HepG2 (cell line): ENCODE results near the gene USP30. TPM values are rescaled to one million over a fixed set of nuclear protein-coding genes. Genes with fewer than 3 reads are reported as not detected.

Experiments
- ELK4 ChIP-seq: sonication (generic); formaldehyde crosslinking; IDR thresholded peaks from 2 replicates; pipeline ENCODE4 v1.9.0; 2021; ENCODE audit warnings: missing genetic modification reagents, borderline replicate concordance
- FOXM1 ChIP-seq: sonication (generic); formaldehyde crosslinking; IDR thresholded peaks from 2 replicates; pipeline ENCODE4 v1.5.0; 2020; ENCODE audit warnings: missing genetic modification reagents
- KDM1A ChIP-seq: IDR thresholded peaks from 2 replicates; pipeline ENCODE4 v1.6.1; 2016; ENCODE audit warnings: missing compliant biosample characterization
- MTA1 ChIP-seq: sonication (generic); formaldehyde crosslinking; IDR thresholded peaks from 2 replicates; pipeline ENCODE4 v1.4.0; 2020; ENCODE audit warnings: missing genetic modification reagents, mild to moderate bottlenecking, borderline replicate concordance
- PRDM15 ChIP-seq: sonication (generic); formaldehyde crosslinking; IDR thresholded peaks from 2 replicates; pipeline ENCODE4 v1.4.0; 2020; ENCODE audit warnings: missing genetic modification reagents
- SOX6 ChIP-seq, 2 experiments: fragments of 450-650 bp in 1 of 2; sonication (generic) in 1 of 2; formaldehyde crosslinking in 1 of 2; IDR thresholded peaks; 2 replicates each; pipeline versions ENCODE4 v1.4.0 to v1.6.1; 2017 to 2020; ENCODE audit warnings: antibody characterized with exemption in 1 of 2, mild to moderate bottlenecking in 1 of 2, missing genetic modification reagents in 1 of 2
- ZBTB21 ChIP-seq: sonication (generic); formaldehyde crosslinking; IDR thresholded peaks from 2 replicates; pipeline ENCODE4 v1.4.0; 2020; ENCODE audit warnings: missing genetic modification reagents
- ZNF766 ChIP-seq: sonication (generic); formaldehyde crosslinking; IDR thresholded peaks from 2 replicates; pipeline ENCODE4 v1.5.0; 2020; ENCODE audit warnings: missing genetic modification reagents, borderline replicate concordance
- polyA plus RNA-seq, 8 experiments: library from polyadenylated mRNA; depleted of rRNA in 3 of 8; stranded (reverse) in 7 of 8; unstranded in 1 of 8; fragments of >200 nt; fragmentation: Illumina TruSeq in 4 of 8; extraction: Trizol in 4 of 8; gene quantifications; 2 replicates each; pipeline versions ENCODE4 v1.2.1 to v1.2.3, GENCODE V29; 2011 to 2016; ENCODE audit warnings: low read depth in 4 of 8, missing spikeins in 1 of 8, mixed read lengths in 1 of 8; ENCODE audit not compliant: insufficient read depth in 1 of 8
- total RNA-seq, 5 experiments: library from RNA; depleted of rRNA; stranded (reverse); fragments of >200 nt; fragmentation: Illumina TruSeq; extraction: Trizol; gene quantifications; 2 replicates each; pipeline ENCODE4 v1.2.3, GENCODE V29; 2016; ENCODE audit warnings: low read depth in 1 of 5
- TF ChIP-seq, protein P1 (sequence below): sonication (generic); formaldehyde crosslinking; IDR thresholded peaks from 2 replicates; pipeline ENCODE4 v1.4.0; 2020; ENCODE audit warnings: low read depth, missing genetic modification reagents
- TF ChIP-seq, protein P2 (sequence below): IDR thresholded peaks from 2 replicates; pipeline ENCODE4 v1.6.1; 2016
- TF ChIP-seq, protein P3 (sequence below): IDR thresholded peaks from 2 replicates; pipeline ENCODE4 v1.6.1; 2016; ENCODE audit warnings: low read depth
- TF ChIP-seq, protein P4 (sequence below): sonication (generic); formaldehyde crosslinking; IDR thresholded peaks from 2 replicates; pipeline ENCODE4 v1.4.0; 2020; ENCODE audit warnings: missing genetic modification reagents, borderline replicate concordance

USP30 gene
- total and polyA plus RNA-seq, 2 of the 13 experiments (the other 11 are each of a cell fraction or from before 2014, with no cell fraction given) = 11.2 to 20.8 TPM

GRCh38 chr12:109052414-109053323 is at the start of gene USP30 (continued):
- TF ChIP-seq ELK4 (CRISPR knock-in tag) (no peak), FOXM1 (CRISPR knock-in tag) (no peak), SOX6 (IDR thresholded peaks at IDR 0.05) (no peak), SOX6 (CRISPR knock-in tag; IDR thresholded peaks at IDR 0.05) (peak; percentile 77), PRDM15 (CRISPR knock-in tag) (no peak), ZNF766 (peak; percentile 55; the same call in 1 of the 2 replicates), ZBTB21 (CRISPR knock-in tag) (no peak; the same call in 1 of the 2 replicates), KDM1A (CRISPR knock-in tag) (0 out of 2 replicates have a peak, but pooled peaks have one; percentile 38), MTA1 (CRISPR knock-in tag) (no peak)
- TF ChIP-seq, protein P1, sequence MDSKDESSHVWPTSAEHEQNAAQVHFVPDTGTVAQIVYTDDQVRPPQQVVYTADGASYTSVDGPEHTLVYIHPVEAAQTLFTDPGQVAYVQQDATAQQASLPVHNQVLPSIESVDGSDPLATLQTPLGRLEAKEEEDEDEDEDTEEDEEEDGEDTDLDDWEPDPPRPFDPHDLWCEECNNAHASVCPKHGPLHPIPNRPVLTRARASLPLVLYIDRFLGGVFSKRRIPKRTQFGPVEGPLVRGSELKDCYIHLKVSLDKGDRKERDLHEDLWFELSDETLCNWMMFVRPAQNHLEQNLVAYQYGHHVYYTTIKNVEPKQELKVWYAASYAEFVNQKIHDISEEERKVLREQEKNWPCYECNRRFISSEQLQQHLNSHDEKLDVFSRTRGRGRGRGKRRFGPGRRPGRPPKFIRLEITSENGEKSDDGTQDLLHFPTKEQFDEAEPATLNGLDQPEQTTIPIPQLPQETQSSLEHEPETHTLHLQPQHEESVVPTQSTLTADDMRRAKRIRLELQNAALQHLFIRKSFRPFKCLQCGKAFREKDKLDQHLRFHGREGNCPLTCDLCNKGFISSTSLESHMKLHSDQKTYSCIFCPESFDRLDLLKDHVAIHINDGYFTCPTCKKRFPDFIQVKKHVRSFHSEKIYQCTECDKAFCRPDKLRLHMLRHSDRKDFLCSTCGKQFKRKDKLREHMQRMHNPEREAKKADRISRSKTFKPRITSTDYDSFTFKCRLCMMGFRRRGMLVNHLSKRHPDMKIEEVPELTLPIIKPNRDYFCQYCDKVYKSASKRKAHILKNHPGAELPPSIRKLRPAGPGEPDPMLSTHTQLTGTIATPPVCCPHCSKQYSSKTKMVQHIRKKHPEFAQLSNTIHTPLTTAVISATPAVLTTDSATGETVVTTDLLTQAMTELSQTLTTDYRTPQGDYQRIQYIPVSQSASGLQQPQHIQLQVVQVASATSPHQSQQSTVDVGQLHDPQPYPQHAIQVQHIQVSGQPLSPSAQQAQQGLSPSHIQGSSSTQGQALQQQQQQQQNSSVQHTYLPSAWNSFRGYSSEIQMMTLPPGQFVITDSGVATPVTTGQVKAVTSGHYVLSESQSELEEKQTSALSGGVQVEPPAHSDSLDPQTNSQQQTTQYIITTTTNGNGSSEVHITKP = 0 out of 2 replicates have a peak, but pooled peaks have one; percentile 41
- TF ChIP-seq, protein P2, sequence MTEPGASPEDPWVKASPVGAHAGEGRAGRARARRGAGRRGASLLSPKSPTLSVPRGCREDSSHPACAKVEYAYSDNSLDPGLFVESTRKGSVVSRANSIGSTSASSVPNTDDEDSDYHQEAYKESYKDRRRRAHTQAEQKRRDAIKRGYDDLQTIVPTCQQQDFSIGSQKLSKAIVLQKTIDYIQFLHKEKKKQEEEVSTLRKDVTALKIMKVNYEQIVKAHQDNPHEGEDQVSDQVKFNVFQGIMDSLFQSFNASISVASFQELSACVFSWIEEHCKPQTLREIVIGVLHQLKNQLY (CRISPR knock-in tag) = peak; percentile 54; the same call in 1 of the 2 replicates
- TF ChIP-seq, protein P3, sequence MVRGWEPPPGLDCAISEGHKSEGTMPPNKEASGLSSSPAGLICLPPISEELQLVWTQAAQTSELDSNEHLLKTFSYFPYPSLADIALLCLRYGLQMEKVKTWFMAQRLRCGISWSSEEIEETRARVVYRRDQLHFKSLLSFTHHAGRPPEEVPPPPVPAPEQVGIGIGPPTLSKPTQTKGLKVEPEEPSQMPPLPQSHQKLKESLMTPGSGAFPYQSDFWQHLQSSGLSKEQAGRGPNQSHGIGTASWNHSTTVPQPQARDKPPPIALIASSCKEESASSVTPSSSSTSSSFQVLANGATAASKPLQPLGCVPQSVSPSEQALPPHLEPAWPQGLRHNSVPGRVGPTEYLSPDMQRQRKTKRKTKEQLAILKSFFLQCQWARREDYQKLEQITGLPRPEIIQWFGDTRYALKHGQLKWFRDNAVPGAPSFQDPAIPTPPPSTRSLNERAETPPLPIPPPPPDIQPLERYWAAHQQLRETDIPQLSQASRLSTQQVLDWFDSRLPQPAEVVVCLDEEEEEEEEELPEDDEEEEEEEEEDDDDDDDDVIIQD = peak; percentile 39; the same call in 1 of the 2 replicates
- TF ChIP-seq, protein P4, sequence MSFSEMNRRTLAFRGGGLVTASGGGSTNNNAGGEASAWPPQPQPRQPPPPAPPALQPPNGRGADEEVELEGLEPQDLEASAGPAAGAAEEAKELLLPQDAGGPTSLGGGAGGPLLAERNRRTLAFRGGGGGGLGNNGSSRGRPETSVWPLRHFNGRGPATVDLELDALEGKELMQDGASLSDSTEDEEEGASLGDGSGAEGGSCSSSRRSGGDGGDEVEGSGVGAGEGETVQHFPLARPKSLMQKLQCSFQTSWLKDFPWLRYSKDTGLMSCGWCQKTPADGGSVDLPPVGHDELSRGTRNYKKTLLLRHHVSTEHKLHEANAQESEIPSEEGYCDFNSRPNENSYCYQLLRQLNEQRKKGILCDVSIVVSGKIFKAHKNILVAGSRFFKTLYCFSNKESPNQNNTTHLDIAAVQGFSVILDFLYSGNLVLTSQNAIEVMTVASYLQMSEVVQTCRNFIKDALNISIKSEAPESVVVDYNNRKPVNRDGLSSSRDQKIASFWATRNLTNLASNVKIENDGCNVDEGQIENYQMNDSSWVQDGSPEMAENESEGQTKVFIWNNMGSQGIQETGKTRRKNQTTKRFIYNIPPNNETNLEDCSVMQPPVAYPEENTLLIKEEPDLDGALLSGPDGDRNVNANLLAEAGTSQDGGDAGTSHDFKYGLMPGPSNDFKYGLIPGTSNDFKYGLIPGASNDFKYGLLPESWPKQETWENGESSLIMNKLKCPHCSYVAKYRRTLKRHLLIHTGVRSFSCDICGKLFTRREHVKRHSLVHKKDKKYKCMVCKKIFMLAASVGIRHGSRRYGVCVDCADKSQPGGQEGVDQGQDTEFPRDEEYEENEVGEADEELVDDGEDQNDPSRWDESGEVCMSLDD (CRISPR knock-in tag) = peak; percentile 81; the same call in 1 of the 2 replicates
